Measurements from ENCODE around the gene GPRC5C.

The GPRC5C gene

GRCh38 chr17:74407384-74407783 lies 24.5 kb upstream of the GPRC5C start:
- DNase-seq, result no peak

GRCh38 chr17:74408262-74408661 lies 23.6 kb upstream of the GPRC5C start:
- DNase-seq, result no peak

- no peak for DNase-seq
Measured at GRCh38 chr17:74408815-74409214, 23.1 kb upstream of the GPRC5C start.

- no peak for DNase-seq
Measured at GRCh38 chr17:74410001-74410443, 21.9 kb upstream of the GPRC5C start.

- no peak for DNase-seq
Measured at GRCh38 chr17:74412581-74412980, 19.3 kb upstream of the GPRC5C start.

GRCh38 chr17:74413491-74413890 lies 18.4 kb upstream of the GPRC5C start:
- DNase-seq, result no peak

GRCh38 chr17:74414510-74414909 lies 17.4 kb upstream of the GPRC5C start:
- DNase-seq, result no peak

- DNase-seq, result no peak
Measured at GRCh38 chr17:74415608-74416396, 16.1 kb upstream of the GPRC5C start.

GRCh38 chr17:74417178-74418045 lies 14.5 kb upstream of the GPRC5C start:
- no peak for DNase-seq

- no peak for DNase-seq
Measured at GRCh38 chr17:74419928-74420411, 11.9 kb upstream of the GPRC5C start.

- no peak for DNase-seq
Measured at GRCh38 chr17:74424117-74424516, 7.8 kb upstream of the GPRC5C start.

GRCh38 chr17:74424657-74425056 lies 7.2 kb upstream of the GPRC5C start:
- no peak for DNase-seq

GRCh38 chr17:74426551-74427047 lies 5.3 kb upstream of the GPRC5C start:
- DNase-seq, result no peak

GRCh38 chr17:74427048-74427762 lies 4.7 kb upstream of the GPRC5C start:
- DNase-seq, result no peak

GRCh38 chr17:74427763-74428153 lies 4.1 kb upstream of the GPRC5C start:
- DNase-seq, result no peak

- no peak for DNase-seq
Measured at GRCh38 chr17:74429604-74430384, 2.1 kb upstream of the GPRC5C start.

GRCh38 chr17:74430385-74430705 lies 1.5 kb upstream of the GPRC5C start:
- DNase-seq, result no peak

- DNase-seq, result peak in 1 of 2 donors; percentile 22
Measured at GRCh38 chr17:74430706-74431567, 951 bp upstream of the GPRC5C start.

GRCh38 chr17:74432424-74432690 lies 469 bp downstream of the GPRC5C start:
- no peak for DNase-seq

GRCh38 chr17:74432766-74433391 lies 991 bp downstream of the GPRC5C start:
- no peak for DNase-seq
